ENCODE results near the gene MTIF3.

MTIF3 gene

GRCh38 chr13:27449936-27450828 lies at the start of gene MTIF3:
MTIF3 (minus strand) TSS chr13:27450564; CDS start chr13:27440448, 10,116 bp downstream.
- H3K9me3 ChIP-seq (ENCODE audit: low read depth, low read length) = no peaks in the 10 kb centered on the region
- TF ChIP-seq EZH2 (IDR thresholded peaks at IDR 0.05) = no peak
- TF ChIP-seq POLR2AphosphoS5 (IDR thresholded peaks at IDR 0.05; ENCODE audit: borderline replicate concordance, low read depth, low read length) = peak; percentile 76
- TF ChIP-seq FOXP2 (optimal IDR thresholded peaks at IDR 0.05; ENCODE audit: control extremely low read depth, extremely low read length, insufficient read depth) = peak; percentile 18
- H3K36me3 ChIP-seq (ENCODE audit: insufficient read depth, low read length) = no peaks in the 10 kb centered on the region
- peak; percentile 76 for DNase-seq (ENCODE audit: low read depth, low spot score)
- peak within 1 kb of the TSS; percentile 94 for H3K4me3 ChIP-seq
- H3K27ac ChIP-seq = peak within 1 kb of the TSS; percentile 97
- peak within 1 kb of the TSS; percentile 91 for H3K9ac ChIP-seq (ENCODE audit: insufficient read length)

GRCh38 chr13:27497563-27498230 lies 47.3 kb upstream of the MTIF3 start:
- H3K36me3 ChIP-seq (ENCODE audit: insufficient read depth, low read length) = no peaks in the 10 kb centered on the region
- H3K4me3 ChIP-seq = no peak overlapping the region
- no peak overlapping the region for H3K9ac ChIP-seq (ENCODE audit: insufficient read length)
- TF ChIP-seq EZH2 (IDR thresholded peaks at IDR 0.05) (no peak), POLR2AphosphoS5 (IDR thresholded peaks at IDR 0.05; ENCODE audit: borderline replicate concordance, low read depth, low read length) (no peak)
- H3K27ac ChIP-seq = no peak overlapping the region
- H3K9me3 ChIP-seq (ENCODE audit: low read depth, low read length) = no peaks in the 10 kb centered on the region
- DNase-seq (ENCODE audit: low read depth, low spot score) = no peak

GRCh38 chr13:27496536-27497273 lies 46.3 kb upstream of the MTIF3 start:
- TF ChIP-seq POLR2AphosphoS5 (IDR thresholded peaks at IDR 0.05; ENCODE audit: borderline replicate concordance, low read depth, low read length) (no peak), FOXP2 (optimal IDR thresholded peaks at IDR 0.05; ENCODE audit: control extremely low read depth, extremely low read length, insufficient read depth) (no peak), EZH2 (IDR thresholded peaks at IDR 0.05) (no peak)
- H3K27ac ChIP-seq = no peak overlapping the region
- no peak overlapping the region for H3K4me3 ChIP-seq
- DNase-seq (ENCODE audit: low read depth, low spot score) = no peak
- H3K9me3 ChIP-seq (ENCODE audit: low read depth, low read length) = no peaks in the 10 kb centered on the region
- H3K9ac ChIP-seq (ENCODE audit: insufficient read length) = no peak overlapping the region
- H3K36me3 ChIP-seq (ENCODE audit: insufficient read depth, low read length) = no peaks in the 10 kb centered on the region

- H3K9ac ChIP-seq (ENCODE audit: insufficient read length) = no peak overlapping the region
- no peak for TF ChIP-seq POLR2AphosphoS5 (IDR thresholded peaks at IDR 0.05; ENCODE audit: borderline replicate concordance, low read depth, low read length)
- TF ChIP-seq FOXP2 (optimal IDR thresholded peaks at IDR 0.05; ENCODE audit: control extremely low read depth, extremely low read length, insufficient read depth) = no peak
- TF ChIP-seq EZH2 (IDR thresholded peaks at IDR 0.05) = no peak
- H3K4me3 ChIP-seq = no peak overlapping the region
- H3K27ac ChIP-seq = no peak overlapping the region
- DNase-seq (ENCODE audit: low read depth, low spot score) = no peak
- no peaks in the 10 kb centered on the region for H3K36me3 ChIP-seq (ENCODE audit: insufficient read depth, low read length)
- no peaks in the 10 kb centered on the region for H3K9me3 ChIP-seq (ENCODE audit: low read depth, low read length)
These were observed 45.6 kb upstream of the MTIF3 start for GRCh38 chr13:27496006-27496405.

GRCh38 chr13:27495551-27495950 lies 45.2 kb upstream of the MTIF3 start:
- no peak overlapping the region for H3K9ac ChIP-seq (ENCODE audit: insufficient read length)
- no peaks in the 10 kb centered on the region for H3K9me3 ChIP-seq (ENCODE audit: low read depth, low read length)
- no peak overlapping the region for H3K27ac ChIP-seq
- no peak for DNase-seq (ENCODE audit: low read depth, low spot score)
- no peaks in the 10 kb centered on the region for H3K36me3 ChIP-seq (ENCODE audit: insufficient read depth, low read length)
- TF ChIP-seq FOXP2 (optimal IDR thresholded peaks at IDR 0.05; ENCODE audit: control extremely low read depth, extremely low read length, insufficient read depth) (no peak), EZH2 (IDR thresholded peaks at IDR 0.05) (no peak), POLR2AphosphoS5 (IDR thresholded peaks at IDR 0.05; ENCODE audit: borderline replicate concordance, low read depth, low read length) (no peak)
- no peak overlapping the region for H3K4me3 ChIP-seq

GRCh38 chr13:27493981-27494380 lies 43.6 kb upstream of the MTIF3 start:
- TF ChIP-seq POLR2AphosphoS5 (IDR thresholded peaks at IDR 0.05; ENCODE audit: borderline replicate concordance, low read depth, low read length) (no peak), EZH2 (IDR thresholded peaks at IDR 0.05) (no peak), FOXP2 (optimal IDR thresholded peaks at IDR 0.05; ENCODE audit: control extremely low read depth, extremely low read length, insufficient read depth) (no peak)
- no peaks in the 10 kb centered on the region for H3K36me3 ChIP-seq (ENCODE audit: insufficient read depth, low read length)
- no peaks in the 10 kb centered on the region for H3K9me3 ChIP-seq (ENCODE audit: low read depth, low read length)
- H3K9ac ChIP-seq (ENCODE audit: insufficient read length) = no peak overlapping the region
- H3K27ac ChIP-seq = peak overlapping the region; percentile 85
- H3K4me3 ChIP-seq = peak overlapping the region; percentile 17; the same call in 1 of the 2 replicates
- peak; percentile 8 for DNase-seq (ENCODE audit: low read depth, low spot score)

- DNase-seq (ENCODE audit: low read depth, low spot score) = no peak
- Histone ChIP-seq H3K4me3 (no peak overlapping the region), H3K9me3 (ENCODE audit: low read depth, low read length) (no peaks in the 10 kb centered on the region), H3K36me3 (ENCODE audit: insufficient read depth, low read length) (no peaks in the 10 kb centered on the region), H3K9ac (ENCODE audit: insufficient read length) (no peak overlapping the region), H3K27ac (no peak overlapping the region)
- TF ChIP-seq EZH2 (IDR thresholded peaks at IDR 0.05) (no peak), POLR2AphosphoS5 (IDR thresholded peaks at IDR 0.05; ENCODE audit: borderline replicate concordance, low read depth, low read length) (no peak), FOXP2 (optimal IDR thresholded peaks at IDR 0.05; ENCODE audit: control extremely low read depth, extremely low read length, insufficient read depth) (no peak)
These were observed 39.1 kb upstream of the MTIF3 start for GRCh38 chr13:27489456-27489855.

- TF ChIP-seq POLR2AphosphoS5 (IDR thresholded peaks at IDR 0.05; ENCODE audit: borderline replicate concordance, low read depth, low read length) = no peak
- TF ChIP-seq EZH2 (IDR thresholded peaks at IDR 0.05) = no peak
- TF ChIP-seq FOXP2 (optimal IDR thresholded peaks at IDR 0.05; ENCODE audit: control extremely low read depth, extremely low read length, insufficient read depth) = no peak
- H3K4me3 ChIP-seq = no peak overlapping the region
- H3K9me3 ChIP-seq (ENCODE audit: low read depth, low read length) = no peaks in the 10 kb centered on the region
- no peak for DNase-seq (ENCODE audit: low read depth, low spot score)
- H3K27ac ChIP-seq = peak overlapping the region; percentile 63; the same call in 1 of the 2 replicates
- no peak overlapping the region for H3K9ac ChIP-seq (ENCODE audit: insufficient read length)
- H3K36me3 ChIP-seq (ENCODE audit: insufficient read depth, low read length) = no peaks in the 10 kb centered on the region
These were observed 37.4 kb upstream of the MTIF3 start for GRCh38 chr13:27487776-27488175.

Data from SK-N-MC (cell line).